Uterus (tissue), 4 donors: ENCODE results near the gene TBC1D10A. TPM values are rescaled to one million over a fixed set of nuclear protein-coding genes. Genes with fewer than 3 reads are reported as not detected.

ENCODE experiments used
- DNase-seq, 2 donors: peaks; one replicate each; pipeline ENCODE4 v3.0.0-alpha.2; 2019 to 2020
- H3K27ac ChIP-seq, 2 donors: fragments of 200-600 bp; sonication (generic); 1 replicate in 1 of 2; 2 replicates in 1 of 2; pipeline ENCODE4 v1.5.1; 2016 to 2018
- H3K27me3 ChIP-seq, 2 donors: fragments of 200-600 bp; sonication (generic); one replicate each; pipeline ENCODE4 v1.5.1; 2018 to 2019; ENCODE audit warnings: control low read depth in 1 of 2
- H3K36me3 ChIP-seq, 2 donors: fragments of 200-600 bp; sonication (generic); one replicate each; pipeline ENCODE4 v1.5.1; 2019; ENCODE audit warnings: control low read depth in 1 of 2
- H3K4me1 ChIP-seq, 2 donors: fragments of 200-600 bp; sonication (generic); one replicate each; pipeline ENCODE4 v1.5.1; 2018 to 2019; ENCODE audit warnings: control low read depth in 1 of 2
- H3K4me3 ChIP-seq, 2 donors: fragments of 200-600 bp; sonication (generic); 1 replicate in 1 of 2; 2 replicates in 1 of 2; pipeline ENCODE4 v1.5.1; 2018 to 2019; ENCODE audit warnings: mild to moderate bottlenecking in 1 of 2
- H3K9me3 ChIP-seq, 2 donors: fragments of 200-600 bp; sonication (generic); one replicate each; pipeline ENCODE4 v1.5.1; 2019; ENCODE audit warnings: control low read depth in 1 of 2
- POLR2A ChIP-seq, 2 donors: fragments of 450-650 bp; IDR thresholded peaks; one replicate each; pipeline ENCODE4 v1.6.1; 2016; ENCODE audit warnings: antibody characterized with exemption in 2 of 2, mild to moderate bottlenecking in 1 of 2, moderate library complexity in 1 of 2
- intact Hi-C: fragments of 100-400 bp; cut with DNase I; formaldehyde crosslinking; loops from one replicate; pipeline ENCODE4 v1.15.1; 2023; ENCODE audit warnings: low total_unique reads
- total RNA-seq, 4 donors: library from RNA; depleted of rRNA in 3 of 4; stranded (reverse); fragments of >200 nt in 3 of 4; gene quantifications; one replicate each; pipeline versions ENCODE4 v1.1.0 to v1.2.4, GENCODE V29; 2014 to 2023
- TF ChIP-seq, protein P1 (sequence below), 4 experiments: fragments of 200-600 bp in 2 of 4; fragments of 450-650 bp in 2 of 4; sonication (generic) in 2 of 4; IDR thresholded peaks; one replicate each; pipeline ENCODE4 v1.5.1; 2016 to 2019; ENCODE audit warnings: antibody characterized with exemption in 4 of 4, mild to moderate bottlenecking in 2 of 4, moderate library complexity in 1 of 4
- donor health status: DM: yes; HTN: yes; CAD: no.

TBC1D10A gene
- total RNA-seq, 4 donors from 2014 or later, result 2.8 to 33.6 (median 10.0) TPM

- no peaks in the 10 kb centered on the region for H3K9me3 ChIP-seq
- no peaks in the 10 kb centered on the region for H3K27me3 ChIP-seq
- TF ChIP-seq, protein P1, sequence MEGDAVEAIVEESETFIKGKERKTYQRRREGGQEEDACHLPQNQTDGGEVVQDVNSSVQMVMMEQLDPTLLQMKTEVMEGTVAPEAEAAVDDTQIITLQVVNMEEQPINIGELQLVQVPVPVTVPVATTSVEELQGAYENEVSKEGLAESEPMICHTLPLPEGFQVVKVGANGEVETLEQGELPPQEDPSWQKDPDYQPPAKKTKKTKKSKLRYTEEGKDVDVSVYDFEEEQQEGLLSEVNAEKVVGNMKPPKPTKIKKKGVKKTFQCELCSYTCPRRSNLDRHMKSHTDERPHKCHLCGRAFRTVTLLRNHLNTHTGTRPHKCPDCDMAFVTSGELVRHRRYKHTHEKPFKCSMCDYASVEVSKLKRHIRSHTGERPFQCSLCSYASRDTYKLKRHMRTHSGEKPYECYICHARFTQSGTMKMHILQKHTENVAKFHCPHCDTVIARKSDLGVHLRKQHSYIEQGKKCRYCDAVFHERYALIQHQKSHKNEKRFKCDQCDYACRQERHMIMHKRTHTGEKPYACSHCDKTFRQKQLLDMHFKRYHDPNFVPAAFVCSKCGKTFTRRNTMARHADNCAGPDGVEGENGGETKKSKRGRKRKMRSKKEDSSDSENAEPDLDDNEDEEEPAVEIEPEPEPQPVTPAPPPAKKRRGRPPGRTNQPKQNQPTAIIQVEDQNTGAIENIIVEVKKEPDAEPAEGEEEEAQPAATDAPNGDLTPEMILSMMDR (IDR thresholded peaks at IDR 0.05), result no peak
- no peak for TF ChIP-seq POLR2A (IDR thresholded peaks at IDR 0.05)
- H3K27ac ChIP-seq, result no peak overlapping the region
- H3K4me1 ChIP-seq, result no peaks in the 10 kb centered on the region
- no peak for DNase-seq
- intact Hi-C loops, result no loop called here
- H3K4me3 ChIP-seq, result no peak overlapping the region
- no peaks in the 10 kb centered on the region for H3K36me3 ChIP-seq
These were observed 45.2 kb upstream of the TBC1D10A start for GRCh38 chr22:30371981-30372380.

DNA sequence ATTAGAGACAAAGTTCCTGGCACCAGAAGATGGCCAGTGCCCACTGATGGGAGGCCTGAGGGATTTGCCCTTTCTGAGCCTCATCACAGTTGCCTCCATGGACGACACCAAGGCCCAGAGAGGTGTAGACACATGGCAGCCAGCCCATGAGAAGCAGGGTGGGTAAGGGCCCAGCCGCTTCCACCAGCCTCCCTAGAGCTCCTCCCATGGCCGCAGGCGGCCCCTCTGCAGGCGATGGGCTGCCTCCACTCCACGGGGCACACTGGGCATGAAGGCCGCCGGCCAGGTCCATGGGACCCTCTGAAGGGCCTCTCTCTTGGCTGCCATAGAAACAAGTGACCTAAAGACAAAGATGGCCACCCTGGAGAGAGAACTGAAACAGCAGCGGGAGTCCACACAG, 44.6 kb upstream of the TBC1D10A start:
- no peak for DNase-seq
- Histone ChIP-seq H3K4me1 (no peaks in the 10 kb centered on the region), H3K27ac (no peak overlapping the region), H3K27me3 (no peaks in the 10 kb centered on the region), H3K9me3 (no peaks in the 10 kb centered on the region), H3K36me3 (no peaks in the 10 kb centered on the region), H3K4me3 (no peak overlapping the region)
- intact Hi-C loops, result no loop called here
- TF ChIP-seq, protein P1 (IDR thresholded peaks at IDR 0.05), result no peak
- no peak for TF ChIP-seq POLR2A (IDR thresholded peaks at IDR 0.05)

GRCh38 chr22:30370641-30371230, 44.0 kb upstream of the TBC1D10A start:
- Histone ChIP-seq H3K4me3 (no peak overlapping the region), H3K36me3 (no peaks in the 10 kb centered on the region), H3K27me3 (no peaks in the 10 kb centered on the region), H3K9me3 (no peaks in the 10 kb centered on the region), H3K4me1 (no peaks in the 10 kb centered on the region), H3K27ac (no peak overlapping the region)
- TF ChIP-seq POLR2A (IDR thresholded peaks at IDR 0.05), result no peak
- TF ChIP-seq, protein P1 (IDR thresholded peaks at IDR 0.05), result no peak
- intact Hi-C loops, result no loop called here
- no peak for DNase-seq

DNA sequence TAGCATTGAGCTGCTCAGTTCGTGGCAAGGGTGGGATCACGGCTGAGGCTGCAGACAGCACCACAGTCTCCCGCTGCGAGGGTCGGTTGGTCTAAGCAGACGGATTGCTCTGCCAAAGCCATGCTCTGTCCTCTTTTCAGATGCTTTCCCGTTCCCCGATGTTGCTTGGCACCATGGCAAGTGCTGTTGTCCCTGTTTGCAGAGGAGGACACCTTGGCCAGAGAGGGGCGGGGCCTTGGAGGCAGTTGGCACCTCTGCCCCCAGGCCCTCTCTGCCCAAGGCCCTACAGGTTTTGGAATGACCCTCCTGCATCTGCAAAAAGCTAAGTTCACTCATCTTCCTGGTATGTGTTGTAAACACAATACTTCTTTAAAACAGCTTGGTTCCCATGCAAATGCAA, 41.7 kb upstream of the TBC1D10A start:
- Histone ChIP-seq H3K27me3 (no peaks in the 10 kb centered on the region), H3K4me3 (no peak overlapping the region), H3K4me1 (no peaks in the 10 kb centered on the region), H3K9me3 (no peaks in the 10 kb centered on the region), H3K36me3 (no peaks in the 10 kb centered on the region), H3K27ac (no peak overlapping the region)
- intact Hi-C loops, result no loop called here
- TF ChIP-seq POLR2A (IDR thresholded peaks at IDR 0.05), result no peak
- TF ChIP-seq, protein P1 (IDR thresholded peaks at IDR 0.05), result no peak
- DNase-seq, result no peak

DNA sequence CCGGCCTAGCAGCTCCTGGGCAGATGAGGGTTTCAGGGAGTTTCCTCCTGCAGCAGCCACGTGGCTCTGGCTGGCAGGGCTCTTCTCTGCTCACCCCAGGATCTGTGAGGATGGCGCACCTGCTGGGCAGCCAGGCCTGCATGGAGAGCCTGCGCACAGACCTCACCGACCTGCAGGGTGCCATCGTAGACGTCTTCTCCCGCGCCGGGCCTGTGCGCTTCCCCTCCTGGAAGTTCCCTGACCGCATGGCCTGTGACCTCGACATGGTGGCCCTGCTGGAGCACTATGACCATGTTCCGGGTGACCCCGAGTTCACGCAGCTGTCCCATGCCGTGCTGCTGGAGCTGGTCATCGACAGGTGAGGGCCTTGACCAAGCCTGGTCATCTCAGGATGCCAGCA, 39.1 kb upstream of the TBC1D10A start:
- no peaks in the 10 kb centered on the region for H3K27me3 ChIP-seq
- intact Hi-C loops, result no loop called here
- H3K36me3 ChIP-seq, result no peaks in the 10 kb centered on the region
- no peak overlapping the region for H3K4me3 ChIP-seq
- H3K4me1 ChIP-seq, result no peaks in the 10 kb centered on the region
- no peak for DNase-seq
- H3K27ac ChIP-seq, result no peak overlapping the region
- H3K9me3 ChIP-seq, result no peaks in the 10 kb centered on the region
- TF ChIP-seq, protein P1 (IDR thresholded peaks at IDR 0.05), result no peak
- no peak for TF ChIP-seq POLR2A (IDR thresholded peaks at IDR 0.05)
